Stimulated activated CD4-positive, alpha-beta T cell treated with anti-CD3 and anti-CD28 coated beads, Interleukin-15, amount 100 ng/mL, for 24 hours (primary cell): ENCODE results near the gene MTOR.
"Not testable (repeated sequence)": the region's sequence is repeated elsewhere in the genome, so short reads cannot be mapped to it uniquely, and the experiment has no call there.

Experiments
- DNase-seq: peaks from one replicate; pipeline ENCODE4 v3.0.0-alpha.2; 2020

MTOR gene

GRCh38 chr1:11178021-11179015 is 84.0 kb downstream of the MTOR start:
- no peak for DNase-seq

DNA sequence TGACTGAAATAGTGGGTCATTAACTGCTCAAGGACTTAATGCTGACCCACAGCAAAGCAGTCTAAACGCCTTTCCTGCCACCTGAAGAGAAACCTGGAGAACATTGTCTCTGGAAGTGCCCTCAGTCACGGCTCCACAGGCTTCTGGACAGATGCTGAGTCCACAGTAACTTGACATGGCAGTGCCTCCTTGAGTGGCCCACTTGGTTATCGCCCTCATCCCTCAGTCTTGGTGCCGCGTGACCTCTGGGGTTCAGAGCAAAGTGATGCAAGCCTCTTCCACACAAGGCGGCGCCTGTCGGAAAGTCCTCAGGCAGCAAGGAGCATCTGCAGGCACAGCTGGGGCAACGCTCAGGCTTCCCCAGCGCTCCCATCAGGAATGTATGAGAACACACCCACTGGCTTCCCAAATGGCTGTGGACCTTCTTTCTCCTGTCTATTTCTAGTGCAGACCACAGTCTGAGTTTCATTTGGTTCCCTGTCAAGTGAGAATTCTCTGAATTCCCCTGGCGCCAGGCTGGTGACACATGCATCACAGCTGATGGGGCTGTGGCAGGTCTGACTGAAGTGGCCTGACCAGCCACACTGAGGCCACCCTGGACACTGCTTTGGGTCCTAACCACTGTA is 86.2 kb downstream of the MTOR start:
- DNase-seq: no peak

DNA sequence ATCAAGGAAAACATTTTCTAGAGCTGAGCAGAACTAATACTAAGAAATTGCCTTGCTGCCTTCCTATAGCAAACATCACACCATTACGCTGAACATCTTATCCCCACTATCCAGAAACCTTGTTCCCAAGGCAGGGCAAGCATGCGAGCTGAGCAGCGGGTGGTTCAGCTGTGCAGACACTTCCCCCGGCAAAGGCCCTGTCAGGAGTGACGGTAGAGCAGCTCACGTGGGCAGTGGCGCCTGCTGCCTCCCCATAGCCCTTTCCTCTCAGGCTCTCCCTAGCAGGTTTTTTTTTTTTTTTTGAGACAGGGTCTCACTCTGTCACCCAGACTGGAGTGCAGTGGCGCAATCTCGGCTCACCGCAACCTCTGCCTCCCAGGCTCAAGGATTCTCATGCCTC is 86.9 kb downstream of the MTOR start:
- no peak for DNase-seq

- no peak for DNase-seq
Observed at GRCh38 chr1:11174261-11174942, 87.9 kb downstream of the MTOR start.

GRCh38 chr1:11170102-11170501 is 92.2 kb downstream of the MTOR start:
- no peak for DNase-seq

DNA sequence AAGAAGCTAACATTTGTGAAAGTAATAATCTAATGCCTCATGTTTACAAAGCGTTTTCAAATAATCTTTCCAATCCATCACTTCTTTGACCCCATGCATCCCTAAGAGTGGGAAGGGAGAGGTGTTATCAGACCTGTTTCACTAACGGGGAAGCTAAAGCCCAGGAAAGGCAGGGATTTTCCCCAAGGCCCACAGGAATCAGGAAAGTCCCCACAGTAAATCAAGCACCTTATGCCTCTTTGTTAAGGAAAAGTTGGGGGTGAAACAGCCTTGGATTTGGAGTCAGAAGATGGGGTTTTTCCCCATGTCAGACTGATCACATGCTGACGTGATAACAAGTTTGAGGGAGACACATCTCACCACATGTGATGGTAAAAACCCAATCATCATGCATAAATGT is 93.1 kb downstream of the MTOR start:
- DNase-seq: no peak

DNA sequence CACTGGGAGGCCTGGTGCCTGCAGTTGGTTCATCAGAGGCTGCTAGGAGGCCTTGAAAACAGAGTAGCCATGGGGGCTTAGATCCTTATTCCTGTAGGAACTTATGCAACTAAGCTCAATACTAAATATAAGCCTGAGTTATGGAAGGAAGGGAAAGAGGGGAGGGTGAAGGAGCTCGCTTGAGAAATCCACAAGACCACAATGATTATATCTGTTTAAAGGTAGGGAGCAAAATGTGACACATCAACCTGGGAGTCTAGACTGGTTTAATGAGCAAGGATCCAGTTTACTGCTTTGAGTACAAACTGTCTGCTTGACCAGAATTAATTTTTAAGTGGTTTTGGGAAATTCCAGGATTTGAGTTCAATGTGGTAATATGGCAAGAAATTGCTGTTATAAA is 93.6 kb downstream of the MTOR start:
- no peak for DNase-seq

- DNase-seq: not testable (repeated sequence)
Observed at GRCh38 chr1:11166744-11167143, 95.6 kb downstream of the MTOR start.

DNA sequence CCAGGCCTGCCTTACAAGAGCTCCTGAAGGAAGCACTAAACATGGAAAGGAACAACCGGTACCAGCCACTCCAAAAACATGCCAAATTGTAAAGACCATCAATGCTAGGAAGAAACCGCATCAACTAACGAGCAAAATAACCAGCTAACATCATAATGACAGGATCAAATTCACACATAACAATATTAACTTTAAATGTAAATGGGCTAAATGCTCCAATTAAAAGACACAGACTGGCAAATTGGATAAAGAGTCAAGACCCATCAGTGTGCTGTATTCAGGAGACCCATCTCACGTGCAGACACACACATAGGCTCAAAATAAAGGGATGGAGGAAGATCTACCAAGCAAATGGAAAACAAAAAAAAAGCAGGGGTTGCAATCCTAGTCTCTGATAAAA is 99.6 kb downstream of the MTOR start:
- DNase-seq: not testable (repeated sequence)

DNA sequence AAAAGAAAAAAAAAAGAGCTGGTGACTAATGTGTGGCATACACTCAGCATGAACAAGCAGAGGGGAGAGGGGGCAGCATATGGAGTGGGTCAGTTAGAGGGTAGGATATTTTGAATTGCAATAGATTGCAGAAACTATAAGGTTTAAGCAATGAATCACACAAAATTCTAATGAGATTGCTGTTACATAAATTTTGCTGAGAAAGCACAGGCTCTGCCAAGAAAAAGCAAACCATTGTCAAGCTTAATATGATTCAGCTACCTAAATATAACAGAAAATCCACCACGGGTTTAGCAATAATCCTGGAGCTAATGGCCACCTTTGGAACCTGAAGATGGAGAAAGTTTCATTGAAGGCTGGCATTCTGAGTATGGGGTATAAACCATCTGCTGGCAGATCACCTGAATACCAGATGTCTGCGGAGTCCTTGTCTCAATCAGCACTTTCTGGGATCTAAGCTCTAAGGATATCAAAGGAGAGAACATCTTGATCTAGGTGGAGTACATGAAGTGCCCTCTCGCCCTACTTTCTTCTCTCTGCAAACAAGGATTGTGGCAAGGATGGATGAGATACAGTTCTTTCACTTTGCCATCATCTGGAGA is 103.5 kb downstream of the MTOR start:
- DNase-seq: no peak

DNA sequence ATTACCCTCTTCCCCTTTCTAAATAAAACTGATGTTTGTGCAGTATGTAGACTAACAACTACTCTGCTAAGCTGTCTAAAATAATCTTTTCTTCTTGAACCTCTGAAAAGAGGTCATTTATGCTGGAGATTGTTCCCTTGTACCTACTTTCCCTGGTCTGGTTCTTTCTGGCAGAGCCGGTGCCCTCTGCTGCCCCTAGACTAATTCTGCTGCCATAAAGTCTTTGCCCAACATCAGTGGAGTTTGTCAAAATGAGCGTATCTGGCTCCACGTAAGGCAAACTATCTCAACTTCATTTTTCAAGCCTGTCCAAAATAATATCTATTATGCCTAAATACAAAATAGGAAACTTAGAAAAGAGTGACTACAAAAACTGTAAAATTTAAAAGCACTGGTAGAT is 104.1 kb downstream of the MTOR start:
- DNase-seq: no peak

DNA sequence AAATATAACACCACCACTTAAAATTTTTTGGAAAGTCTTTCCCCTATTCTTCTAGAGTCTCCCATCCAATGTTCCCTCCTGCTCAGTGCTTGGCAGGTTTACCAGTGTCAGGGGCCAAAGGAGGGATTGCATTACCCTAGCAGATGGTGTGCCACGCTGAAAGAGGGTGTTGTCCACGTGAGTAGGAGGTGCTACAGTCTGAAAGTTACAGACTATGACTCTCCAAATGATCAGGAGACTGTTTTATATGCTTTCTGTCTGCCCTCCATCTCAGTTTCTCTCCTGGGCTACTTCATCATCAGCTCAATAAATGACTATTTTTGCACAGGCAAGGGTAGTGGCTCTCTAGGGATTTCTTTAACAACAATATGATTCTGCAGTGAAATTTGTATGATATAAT is 104.5 kb downstream of the MTOR start:
- DNase-seq: no peak

- no peak for DNase-seq
Observed at GRCh38 chr1:11157394-11157793, 105.0 kb downstream of the MTOR start.

- peak; percentile 46 for DNase-seq
Observed at GRCh38 chr1:11156963-11157362, 105.4 kb downstream of the MTOR start.

- no peak for DNase-seq
Observed at GRCh38 chr1:11156441-11156840, 105.9 kb downstream of the MTOR start.

- no peak for DNase-seq
Observed at GRCh38 chr1:11153184-11153583, 109.2 kb downstream of the MTOR start.

GRCh38 chr1:11152755-11153154 is 109.6 kb downstream of the MTOR start:
- DNase-seq: no peak

DNA sequence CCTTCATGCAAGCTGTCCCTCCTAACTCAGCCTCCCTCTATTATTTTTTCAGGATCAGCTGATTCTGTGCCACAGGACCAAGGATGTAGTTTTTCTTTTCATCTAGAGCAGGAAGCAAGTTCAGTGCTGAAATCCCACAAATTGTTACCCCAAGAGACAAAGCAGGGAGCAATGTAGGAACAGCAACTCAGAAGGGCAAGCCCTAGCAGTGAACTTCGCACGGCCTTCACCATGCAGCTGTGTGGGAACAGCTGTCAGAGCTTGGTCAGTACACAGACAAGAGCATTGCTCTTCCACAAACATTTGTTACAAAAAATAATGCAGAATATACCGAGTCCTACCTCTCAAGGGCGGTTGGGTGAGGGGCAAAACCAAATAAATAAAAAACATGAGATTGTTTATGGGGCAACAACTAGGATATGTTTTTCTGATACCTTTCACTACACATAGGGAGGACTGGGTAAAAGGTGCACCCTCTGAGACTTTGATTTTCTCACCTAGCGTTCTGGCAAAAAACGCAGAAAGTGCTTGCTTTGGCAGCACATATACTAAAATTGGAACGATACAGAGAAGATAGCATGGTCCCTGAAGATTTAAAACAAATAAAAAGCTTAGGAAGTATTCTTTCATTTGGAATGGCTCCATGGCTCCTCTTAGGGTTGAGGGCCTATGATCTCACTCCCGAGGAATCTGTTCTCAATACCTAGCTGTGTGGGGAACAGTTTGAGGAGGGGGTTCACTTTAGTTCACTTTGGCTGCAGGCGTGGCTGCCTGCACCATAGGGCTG is 110.3 kb downstream of the MTOR start:
- no peak for DNase-seq

DNA sequence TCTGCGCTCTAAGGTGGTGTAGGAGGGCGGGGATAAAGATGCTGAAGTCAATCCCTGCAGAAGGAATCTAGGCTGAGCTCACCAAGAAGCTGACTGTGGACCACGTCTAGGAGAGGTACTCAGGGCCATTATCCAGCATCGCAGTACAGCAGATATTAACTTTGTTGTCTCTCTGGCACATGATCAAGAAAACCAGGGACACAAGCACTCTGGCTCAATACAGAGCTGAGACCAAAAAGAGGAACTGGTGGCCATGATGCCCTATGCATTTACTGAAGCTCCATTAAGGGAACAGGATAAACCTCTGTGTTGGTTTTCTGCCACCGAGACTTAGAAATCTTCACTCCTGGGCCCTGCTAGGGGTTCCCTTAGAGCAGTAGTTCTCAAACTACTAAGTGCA is 111.2 kb downstream of the MTOR start:
- DNase-seq: no peak

GRCh38 chr1:11150326-11150725 is 112.0 kb downstream of the MTOR start:
- no peak for DNase-seq

DNA sequence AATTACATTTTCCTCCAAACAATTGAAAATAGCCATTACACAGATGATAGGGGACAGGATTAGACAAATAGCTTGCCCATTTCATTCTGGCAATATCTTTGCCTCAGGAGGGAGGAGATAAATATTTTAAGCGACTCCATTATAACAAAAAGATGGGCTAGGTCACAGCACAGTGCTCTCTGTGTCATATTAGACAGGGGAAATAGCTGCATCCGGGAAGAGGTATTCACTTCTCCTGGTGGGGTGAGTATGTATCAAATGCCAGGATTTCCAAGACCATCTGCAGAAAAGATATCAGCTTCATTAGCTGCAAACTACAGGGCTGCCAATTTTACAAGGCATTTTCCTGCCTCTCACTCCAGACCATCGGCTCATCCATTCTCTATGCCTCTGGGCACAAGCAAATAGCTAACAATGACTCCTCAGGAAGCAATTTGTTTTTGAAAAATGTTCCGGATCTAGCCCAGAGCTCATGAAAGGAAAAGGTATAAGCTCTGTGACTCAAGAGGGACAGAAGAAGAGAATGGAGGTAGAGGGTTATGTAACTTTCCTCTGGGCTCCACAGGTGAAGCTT is 115.1 kb downstream of the MTOR start:
- no peak for DNase-seq

- DNase-seq: no peak
Observed at GRCh38 chr1:11145741-11146140, 116.6 kb downstream of the MTOR start.
